ACHN (cell line): Measurements from ENCODE around the gene C2orf66.

Experiments used
- DNase-seq: peaks from one replicate; pipeline ENCODE4 v3.0.0-alpha.2; 2015
- in situ Hi-C: cut with HindIII; loops from 2 replicates; pipeline ENCODE4 v1.10.0; 2017; ENCODE audit warnings: low sequenced_read_pairs, low pct_ligation_motif_present, low pct_unique_long_range_greater_than_20kb

The C2orf66 gene

DNA sequence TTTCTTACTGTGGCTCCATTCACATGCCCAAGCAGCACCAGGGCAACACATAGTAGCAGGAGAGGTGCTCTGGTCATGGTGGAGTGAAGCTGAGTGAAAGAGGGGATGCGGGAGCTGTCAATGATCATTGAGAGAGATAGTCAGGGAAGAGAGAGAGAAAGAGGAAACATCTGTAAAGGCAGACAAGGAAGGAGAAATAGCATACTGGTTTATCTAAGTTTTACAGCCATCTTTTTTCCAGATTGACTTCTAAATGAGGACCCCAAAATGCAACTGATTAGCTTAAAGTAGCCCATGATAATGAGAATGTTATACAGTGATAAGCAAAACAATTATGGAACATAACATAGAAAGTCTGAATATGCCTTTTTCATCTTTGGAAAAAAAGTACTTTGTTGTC, at the start of gene C2orf66:
Gene C2orf66 (minus strand): TSS at position 96 of the 400 bp plus-strand sequence. CDS start 19 bp downstream, at position 77.
- no peak for DNase-seq
- in situ Hi-C loops = no loop called here

DNA sequence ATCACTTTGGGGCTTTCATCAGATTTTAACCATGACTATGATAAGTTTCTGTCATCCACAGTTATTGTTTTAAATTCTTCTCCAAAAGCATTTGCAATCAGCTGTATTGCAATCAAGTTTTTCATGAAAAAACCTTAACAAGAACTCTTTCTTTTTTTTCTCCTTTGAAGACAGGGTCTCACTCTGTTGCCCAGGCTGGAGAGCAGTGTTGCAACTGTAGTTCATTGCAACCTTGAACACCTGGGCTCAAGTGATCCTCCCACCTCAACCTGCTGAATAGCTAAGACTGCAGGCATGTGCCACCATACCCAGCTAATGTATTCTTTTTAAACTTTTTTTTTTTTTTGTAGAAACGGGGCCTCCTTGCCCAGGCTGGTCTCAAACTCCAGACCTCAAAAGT, 45.5 kb upstream of the C2orf66 start:
- DNase-seq = no peak
- in situ Hi-C loops = no loop called here

DNA sequence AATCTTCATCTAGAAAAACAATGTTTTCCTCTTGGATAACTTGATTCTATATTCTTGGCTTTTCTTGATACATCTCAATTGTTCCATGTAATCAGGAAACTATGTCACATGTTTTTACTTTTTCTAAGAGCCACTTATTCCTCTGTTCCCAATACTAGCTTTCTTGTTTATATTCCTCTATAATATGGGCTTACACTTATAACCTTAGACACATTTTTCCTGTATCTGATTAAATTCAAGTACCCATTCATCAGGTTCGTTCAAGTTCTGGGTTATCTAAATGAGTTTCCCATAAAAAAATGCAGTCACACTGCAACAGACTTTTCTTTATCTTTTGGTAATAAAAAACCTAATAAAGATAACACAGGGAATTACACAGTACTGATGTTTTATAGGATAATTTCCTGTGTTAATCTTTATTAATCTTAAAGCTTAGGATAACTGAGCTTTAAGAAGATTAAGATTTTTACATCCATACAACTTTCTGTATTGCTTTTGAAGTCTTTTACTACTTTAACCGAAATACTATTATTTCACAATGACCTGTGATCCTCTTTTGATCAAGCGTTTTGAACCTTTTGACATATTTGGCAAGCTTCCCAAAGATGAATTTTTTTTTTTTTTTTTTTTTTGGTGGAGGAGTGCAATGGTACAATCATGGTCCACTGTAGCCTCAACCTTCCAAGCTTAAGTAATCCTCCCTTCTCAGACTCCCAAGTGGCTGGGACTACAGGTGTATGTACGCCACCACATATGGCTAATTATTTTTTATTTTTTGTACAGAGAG, 44.3 kb upstream of the C2orf66 start:
- no peak for DNase-seq
- in situ Hi-C loops = no loop called here

DNA sequence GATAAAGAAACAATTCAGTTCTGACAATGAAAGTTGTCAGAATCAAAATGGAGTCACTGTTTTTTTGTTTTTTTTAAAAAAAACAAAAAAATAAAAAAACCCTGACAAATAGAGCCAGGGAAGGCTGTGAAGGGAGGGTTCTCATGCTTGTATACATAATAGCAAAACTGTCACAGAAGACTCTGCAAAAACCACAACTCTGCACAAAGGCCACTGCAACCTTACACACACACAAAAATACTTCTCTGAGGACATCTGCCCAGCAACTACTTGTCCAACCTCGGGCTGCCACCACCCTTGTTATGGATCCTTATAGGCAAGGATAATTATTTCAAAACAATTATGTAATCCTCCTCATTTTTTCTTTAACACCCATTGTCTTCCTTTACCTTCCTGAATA, 41.9 kb upstream of the C2orf66 start:
- DNase-seq = no peak
- in situ Hi-C loops = no loop called here

DNA sequence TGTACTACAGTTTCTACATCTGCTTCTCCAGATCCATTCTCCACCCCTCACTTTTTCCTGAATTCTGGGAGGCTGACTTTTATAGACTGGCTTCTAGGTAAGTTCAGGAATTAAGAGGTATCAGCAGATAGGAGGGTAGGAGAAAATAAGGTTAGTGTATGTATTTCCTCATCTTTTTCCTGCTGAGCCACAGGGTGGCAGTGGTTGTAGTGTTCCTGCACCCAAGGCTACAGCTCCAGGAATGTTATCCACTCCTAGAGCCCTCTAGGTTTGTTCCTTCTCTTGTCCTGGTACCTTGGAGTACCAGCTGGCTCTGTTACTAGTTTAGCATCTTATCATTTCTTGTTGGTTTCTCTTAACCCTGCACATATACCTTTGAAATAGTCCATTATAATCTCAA, 40.7 kb upstream of the C2orf66 start:
- in situ Hi-C loops = no loop called here
- DNase-seq = peak; percentile 55

DNA sequence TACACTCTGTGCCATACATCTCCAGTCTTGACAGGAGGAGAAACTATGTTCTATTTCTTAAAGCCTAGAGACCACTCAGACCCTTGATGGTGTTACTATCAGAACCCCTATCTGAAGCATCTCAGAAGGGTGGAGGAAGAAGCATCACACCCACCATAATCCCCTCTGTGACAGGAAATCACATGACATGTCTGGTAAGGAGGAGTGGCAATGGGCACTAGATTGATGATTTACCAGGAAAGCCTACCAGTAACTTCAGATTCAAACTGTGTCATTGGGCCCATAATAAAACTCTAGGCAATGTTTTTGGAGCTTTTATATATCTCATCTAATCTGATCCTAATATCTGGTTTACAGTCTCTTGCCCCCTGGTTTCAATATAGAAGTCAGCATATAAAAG, 37.1 kb upstream of the C2orf66 start:
- no peak for DNase-seq
- in situ Hi-C loops = no loop called here

DNA sequence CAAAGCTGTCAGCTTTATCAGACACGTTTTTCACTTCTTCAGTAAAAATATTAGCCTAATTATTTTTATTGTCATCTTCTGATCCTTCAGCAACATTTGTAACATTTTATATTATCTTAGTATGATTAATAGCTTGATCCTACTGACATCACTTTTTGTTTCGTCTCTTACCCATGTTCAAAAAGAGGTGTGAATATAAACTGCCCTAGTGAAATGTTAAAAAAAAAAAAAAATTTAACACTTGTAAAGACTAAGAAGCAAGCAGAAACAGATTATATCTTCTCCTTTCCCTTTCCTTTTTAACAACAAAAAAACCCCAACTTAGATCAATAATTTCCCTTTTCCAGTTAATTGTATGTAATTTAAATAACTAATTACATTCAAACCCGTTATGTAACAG, 36.2 kb upstream of the C2orf66 start:
- no peak for DNase-seq
- in situ Hi-C loops = no loop called here

DNA sequence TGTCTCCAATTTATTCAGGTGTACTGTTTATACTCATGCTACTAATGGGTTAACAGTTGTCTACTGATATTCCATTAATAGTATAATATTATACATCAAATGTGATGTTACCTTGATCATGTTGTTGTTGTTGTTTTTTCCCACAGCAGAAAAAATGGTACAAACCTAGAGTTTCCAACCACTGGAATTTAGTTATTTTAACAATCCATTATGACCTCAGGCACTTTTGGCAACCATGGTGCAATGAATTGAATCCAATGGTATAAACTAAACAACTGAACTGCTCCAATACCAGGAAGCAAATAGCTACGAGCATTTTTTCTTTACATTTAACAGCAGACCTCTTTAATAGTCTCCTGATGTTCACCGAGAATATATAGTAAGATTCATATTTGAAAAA, 31.0 kb upstream of the C2orf66 start:
- no peak for DNase-seq
- in situ Hi-C loops = no loop called here

DNA sequence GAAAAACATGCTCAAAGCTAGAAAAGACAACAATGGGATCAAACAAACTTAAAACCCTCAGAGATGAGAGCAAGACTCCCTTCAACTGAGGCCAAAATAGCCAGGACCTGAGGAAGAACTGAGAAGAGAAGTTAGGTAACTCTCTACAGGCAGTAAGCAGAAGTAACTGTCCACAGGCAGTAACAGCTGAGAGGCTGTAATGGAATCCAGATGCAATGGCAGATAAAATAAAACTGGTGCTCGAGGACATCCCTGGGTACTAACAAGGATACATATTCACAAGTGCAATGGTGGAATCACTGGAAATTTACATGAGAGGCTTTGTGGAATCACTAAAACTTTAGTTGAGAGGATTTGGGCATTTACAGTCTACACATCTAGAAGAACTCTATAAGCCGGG, 30.4 kb upstream of the C2orf66 start:
- no peak for DNase-seq

DNA sequence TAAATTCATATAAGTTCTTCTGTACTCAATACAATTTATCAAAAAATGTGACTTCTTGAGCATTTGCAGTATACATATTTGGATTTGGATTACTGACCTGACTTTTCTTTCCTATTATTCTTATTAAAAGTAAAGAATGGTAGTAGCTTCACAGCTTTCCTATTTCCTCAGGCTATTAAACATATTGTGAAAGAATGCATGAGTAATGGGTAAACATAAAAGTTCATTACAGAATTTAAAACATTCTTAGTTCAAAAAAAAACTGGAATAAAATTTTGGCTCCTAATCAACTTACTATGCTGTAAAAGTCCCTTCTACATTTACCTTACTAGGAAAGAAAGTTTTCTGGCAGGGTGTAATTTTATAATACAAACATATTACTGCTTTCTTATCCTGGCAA, 27.3 kb upstream of the C2orf66 start:
- in situ Hi-C loops = no loop called here
- no peak for DNase-seq

More for the DNA sequence above, 30.4 kb upstream of the C2orf66 start:
- in situ Hi-C loops = no loop called here

DNA sequence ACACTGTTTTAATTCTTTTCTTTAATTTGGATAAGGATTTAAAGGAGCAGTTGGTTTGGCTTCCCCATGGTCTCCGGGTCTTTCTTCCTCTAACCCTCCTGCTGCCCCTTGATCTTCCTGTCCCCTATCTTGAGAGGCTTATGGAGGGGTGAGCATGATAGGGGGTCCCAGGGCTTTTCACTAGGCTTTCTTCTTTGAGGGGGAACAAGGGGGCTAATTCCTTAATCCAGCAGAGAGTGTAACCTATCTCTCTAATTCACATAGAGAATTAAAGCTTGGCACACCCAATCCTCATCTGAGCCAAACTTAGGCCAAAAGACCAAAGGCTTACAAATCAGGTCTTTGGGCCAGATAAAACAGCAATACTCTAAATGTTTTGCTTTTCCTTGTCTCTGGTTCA, 21.5 kb upstream of the C2orf66 start:
- DNase-seq = no peak
- in situ Hi-C loops = no loop called here

DNA sequence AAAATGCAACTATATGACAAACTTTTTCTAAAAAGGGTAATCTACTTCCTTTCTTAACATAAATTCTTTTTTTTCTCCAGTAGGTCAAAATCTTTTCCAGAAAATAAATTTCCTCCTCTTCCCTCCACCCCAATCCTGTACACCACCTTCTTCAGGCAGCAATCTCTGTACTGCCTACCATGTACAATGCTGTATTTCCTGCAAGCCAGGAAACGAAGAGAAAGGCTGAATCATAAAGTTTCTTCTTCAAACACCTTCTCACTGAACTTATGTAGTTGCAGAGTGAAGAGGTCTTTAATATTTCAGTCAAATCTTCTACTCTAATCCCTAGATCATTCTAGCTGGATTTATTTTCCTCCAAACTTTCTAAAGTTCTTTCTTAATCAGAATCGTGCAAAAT, 18.2 kb upstream of the C2orf66 start:
- DNase-seq = no peak
- in situ Hi-C loops = no loop called here

DNA sequence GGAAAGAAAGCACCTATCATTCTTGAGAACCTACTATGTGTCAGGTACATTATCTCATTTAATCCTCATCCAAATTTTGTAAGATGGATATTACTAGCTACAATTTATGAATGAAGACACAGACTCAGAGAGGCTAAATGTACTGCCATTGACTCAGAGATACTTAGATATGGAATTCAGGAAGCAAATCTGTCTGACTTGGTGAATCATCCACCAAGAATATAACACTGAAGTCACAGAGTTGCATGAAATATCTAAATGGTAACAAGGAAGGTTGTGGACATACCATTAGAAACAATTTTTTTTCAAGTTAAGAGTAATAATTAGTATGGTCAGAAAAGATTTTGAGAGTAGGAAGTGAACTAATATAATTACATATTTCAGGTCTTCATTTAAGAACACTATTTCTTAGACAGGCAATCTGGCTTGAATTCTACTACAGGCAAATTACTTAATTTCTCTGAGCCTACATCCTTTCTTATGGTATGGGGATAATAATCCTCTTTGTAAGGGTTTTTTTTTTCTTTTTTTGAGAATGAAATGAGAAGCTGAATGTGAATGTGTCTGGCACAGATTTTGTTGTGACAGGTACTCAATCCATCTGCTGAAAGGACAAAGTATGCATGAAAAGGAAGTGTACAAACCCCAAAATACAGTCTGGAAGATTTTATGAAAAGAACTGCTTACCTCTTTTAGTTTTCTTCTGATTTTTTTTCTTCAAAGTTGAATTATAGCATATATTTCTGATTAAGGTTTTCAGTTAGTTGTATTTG, 14.8 kb upstream of the C2orf66 start:
- in situ Hi-C loops = no loop called here
- DNase-seq = peak; percentile 75

DNA sequence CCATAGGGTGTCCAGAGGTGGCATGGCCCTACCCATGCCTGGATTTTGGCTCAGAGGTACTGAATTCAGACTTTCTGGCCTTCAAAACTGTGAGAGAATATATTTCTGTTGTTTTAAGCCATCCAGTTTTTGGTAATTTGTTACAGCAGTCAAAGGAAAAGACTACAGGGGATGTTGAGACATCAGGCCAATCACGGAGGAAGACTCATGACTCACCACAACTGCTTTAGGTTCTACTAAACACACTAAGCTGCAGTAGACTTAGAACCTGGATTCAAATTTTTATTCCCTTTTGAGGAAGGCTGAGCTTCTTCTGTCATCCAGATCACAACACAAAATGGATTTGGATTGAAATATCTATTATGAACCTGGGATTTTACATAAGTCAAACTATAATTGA, 12.0 kb upstream of the C2orf66 start:
- in situ Hi-C loops = no loop called here
- no peak for DNase-seq

DNA sequence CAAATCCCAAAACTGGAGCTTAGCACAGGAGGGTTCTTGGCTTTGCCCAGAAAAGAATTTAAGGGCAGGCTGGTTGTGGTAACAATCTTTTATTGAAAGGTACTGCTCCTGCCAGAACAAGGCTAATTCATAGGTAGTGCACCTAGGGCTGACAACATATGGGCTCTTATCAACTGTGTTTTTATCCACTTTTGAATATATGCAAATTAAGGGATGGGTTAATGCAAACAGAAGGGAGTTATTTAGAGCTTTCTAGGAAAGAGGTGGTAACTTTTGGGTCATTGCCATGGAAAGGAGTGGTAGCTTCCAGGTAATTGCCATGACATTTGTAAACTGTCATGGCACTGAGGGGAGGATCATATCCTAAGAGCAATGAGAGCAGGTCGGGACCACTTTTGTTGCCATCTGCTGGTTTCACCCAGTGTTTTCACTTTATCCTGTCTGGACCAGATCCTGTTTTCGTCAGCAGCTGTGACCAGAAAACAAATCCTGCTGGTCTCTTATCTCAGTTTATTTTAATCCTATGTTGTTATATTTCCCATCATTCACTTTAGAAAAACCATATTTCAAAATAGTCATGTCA, 981 bp downstream of the C2orf66 start:
- DNase-seq = no peak
- in situ Hi-C loops = no loop called here

DNA sequence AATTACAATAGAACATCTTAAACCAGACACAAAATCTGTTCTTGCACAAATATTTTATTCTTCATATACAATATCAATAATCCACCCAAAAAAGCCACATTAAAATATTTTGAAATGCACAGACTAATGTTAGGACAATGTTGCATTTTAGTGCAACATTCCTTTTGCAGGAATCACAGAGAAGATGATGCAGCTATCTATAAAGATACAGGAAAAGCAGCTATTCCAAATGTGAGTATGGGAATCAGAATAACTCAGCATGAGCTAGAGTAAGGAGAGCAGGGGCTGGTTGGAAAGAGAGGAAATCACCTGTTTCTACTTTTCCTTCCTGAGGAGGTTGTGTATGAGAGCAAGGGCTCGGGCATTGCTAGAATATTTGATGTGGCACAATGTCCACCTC, 4.8 kb downstream of the C2orf66 start:
- in situ Hi-C loops = no loop called here
- DNase-seq = no peak

DNA sequence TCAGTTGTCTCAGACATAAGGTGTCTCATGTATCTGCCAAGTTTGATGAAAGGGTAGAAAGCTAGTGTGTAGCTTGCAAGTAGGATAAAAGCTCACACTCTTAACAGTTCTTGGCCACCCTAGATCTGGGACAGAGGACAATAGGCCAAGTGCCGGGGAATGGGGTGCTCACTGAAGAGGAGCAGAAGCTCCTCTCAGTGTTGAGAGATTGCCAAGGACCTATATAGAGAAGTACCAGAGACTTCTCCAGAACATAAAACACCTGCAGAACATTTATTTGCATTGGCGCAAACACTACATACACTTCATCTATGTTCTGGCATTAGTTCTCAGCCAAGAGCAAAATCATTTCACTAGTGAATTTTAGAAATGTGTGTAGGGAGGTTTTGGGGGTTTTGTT, 6.8 kb downstream of the C2orf66 start:
- no peak for DNase-seq
- in situ Hi-C loops = no loop called here

DNA sequence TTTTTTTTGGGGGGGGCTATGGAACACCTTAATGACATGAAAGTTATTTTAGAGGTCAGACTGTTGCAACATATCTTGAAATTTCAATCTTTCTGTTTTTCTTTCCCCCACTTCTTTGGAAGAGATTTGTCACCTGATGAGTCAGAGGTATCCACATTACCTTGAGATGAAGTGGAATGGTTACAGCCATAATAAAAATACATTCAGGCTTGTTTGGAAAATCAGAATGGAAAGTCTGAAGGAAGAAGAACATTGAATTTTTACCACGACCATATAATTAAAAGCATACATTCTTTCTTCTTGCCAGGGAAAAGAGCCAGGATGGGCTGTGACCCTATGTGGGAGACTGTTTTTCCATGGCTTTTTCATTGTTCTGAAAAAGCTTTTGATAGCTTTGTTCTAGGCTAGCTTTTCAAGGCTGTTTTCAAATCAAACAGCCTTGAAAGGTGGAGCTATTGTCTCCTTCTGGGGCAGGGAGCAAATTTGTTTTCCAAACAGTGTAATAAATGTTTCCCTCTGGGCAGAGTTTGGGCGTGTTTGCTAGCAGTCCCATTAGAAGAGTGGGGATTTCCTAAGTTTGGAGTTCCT, 7.4 kb downstream of the C2orf66 start:
- in situ Hi-C loops = no loop called here

DNA sequence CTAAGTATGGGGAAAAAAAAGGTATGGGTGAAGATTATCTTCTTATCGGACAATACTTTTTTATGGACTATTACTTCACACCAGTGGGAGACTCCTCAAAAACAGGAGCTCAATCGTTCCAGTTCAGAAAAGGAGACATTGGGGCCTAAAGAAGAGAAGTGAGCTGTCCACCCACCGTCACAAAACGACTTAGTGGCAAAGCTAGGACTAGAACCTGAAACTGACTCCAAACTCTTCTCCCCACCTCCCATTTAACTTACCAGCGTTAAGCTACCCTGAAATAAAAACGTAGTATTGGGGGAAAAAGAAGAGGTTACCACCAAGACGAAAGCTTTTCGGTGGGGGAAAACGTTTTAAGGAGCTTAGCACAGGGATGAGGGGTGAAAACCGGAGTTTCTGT, 10.2 kb downstream of the C2orf66 start:
- DNase-seq = no peak
- in situ Hi-C loops = no loop called here

More for the DNA sequence above, 7.4 kb downstream of the C2orf66 start:
- no peak for DNase-seq
